Choroid plexus epithelial cell (primary cell): ENCODE measurements around the gene BET1L.
"Not testable (repeated sequence)": the region's sequence is repeated elsewhere in the genome, so short reads cannot be mapped to it uniquely, and the experiment has no call there.

ENCODE experiments used
- DNase-seq: peaks from one replicate; pipeline ENCODE4 v3.0.0-alpha.2; 2010; ENCODE audit warnings: low read depth
- H3K4me3 ChIP-seq: 2 replicates; pipeline ENCODE4 v1.5.1; 2011; ENCODE audit warnings: low read depth, mild to moderate bottlenecking, control low read depth, low read length, moderate library complexity
- TF ChIP-seq, protein P1 (sequence below): conservative IDR thresholded peaks from 2 replicates; pipeline ENCODE4 v1.5.1; 2011; ENCODE audit warnings: low read depth, mild to moderate bottlenecking, control low read depth, inconsistent platforms, low read length, moderate library complexity

BET1L gene

GRCh38 chr11:221539-221938 is 14.3 kb upstream of the BET1L start:
- no peak for DNase-seq
- H3K4me3 ChIP-seq = no peak overlapping the region
- TF ChIP-seq, protein P1, sequence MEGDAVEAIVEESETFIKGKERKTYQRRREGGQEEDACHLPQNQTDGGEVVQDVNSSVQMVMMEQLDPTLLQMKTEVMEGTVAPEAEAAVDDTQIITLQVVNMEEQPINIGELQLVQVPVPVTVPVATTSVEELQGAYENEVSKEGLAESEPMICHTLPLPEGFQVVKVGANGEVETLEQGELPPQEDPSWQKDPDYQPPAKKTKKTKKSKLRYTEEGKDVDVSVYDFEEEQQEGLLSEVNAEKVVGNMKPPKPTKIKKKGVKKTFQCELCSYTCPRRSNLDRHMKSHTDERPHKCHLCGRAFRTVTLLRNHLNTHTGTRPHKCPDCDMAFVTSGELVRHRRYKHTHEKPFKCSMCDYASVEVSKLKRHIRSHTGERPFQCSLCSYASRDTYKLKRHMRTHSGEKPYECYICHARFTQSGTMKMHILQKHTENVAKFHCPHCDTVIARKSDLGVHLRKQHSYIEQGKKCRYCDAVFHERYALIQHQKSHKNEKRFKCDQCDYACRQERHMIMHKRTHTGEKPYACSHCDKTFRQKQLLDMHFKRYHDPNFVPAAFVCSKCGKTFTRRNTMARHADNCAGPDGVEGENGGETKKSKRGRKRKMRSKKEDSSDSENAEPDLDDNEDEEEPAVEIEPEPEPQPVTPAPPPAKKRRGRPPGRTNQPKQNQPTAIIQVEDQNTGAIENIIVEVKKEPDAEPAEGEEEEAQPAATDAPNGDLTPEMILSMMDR = no peak

GRCh38 chr11:220641-221215 is 13.5 kb upstream of the BET1L start:
- not testable (repeated sequence) for DNase-seq, H3K4me3 ChIP-seq

DNA sequence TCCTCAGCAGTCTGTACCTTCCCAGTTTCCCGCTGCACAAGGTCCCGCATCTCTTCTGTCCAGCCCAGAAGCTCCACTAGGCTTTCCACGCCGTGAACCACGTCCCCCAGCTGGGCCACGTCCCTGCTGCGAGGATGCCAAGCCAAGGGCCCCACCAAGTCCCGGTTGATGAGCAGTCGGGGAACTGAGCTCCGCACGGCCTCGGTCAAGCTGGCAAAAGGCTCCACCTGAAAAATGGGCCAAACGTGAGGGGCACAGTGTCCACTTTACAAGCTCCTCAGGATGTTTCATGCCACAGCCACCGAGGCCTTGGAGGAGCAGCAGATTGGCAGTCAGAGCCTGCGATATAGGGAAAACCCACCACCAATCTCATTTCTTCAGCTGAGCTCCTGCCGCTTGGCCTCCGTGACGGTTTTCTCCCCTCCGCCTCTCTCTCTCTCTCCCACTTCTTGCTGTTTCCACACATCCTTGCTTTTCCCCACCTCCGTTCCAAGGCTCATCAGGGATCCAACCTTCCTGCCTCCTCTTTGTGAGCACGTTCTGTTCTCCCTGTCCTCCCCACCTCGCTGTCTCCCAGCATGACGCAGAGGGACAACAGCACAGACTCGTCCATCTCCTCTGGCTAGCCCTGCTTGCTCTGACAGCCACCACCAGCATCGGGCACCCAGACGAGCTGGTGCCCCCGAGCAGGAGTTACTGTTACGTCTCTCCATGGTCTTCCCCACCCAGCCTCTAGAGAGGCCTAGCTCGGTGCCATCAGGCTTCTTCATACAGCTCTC is 11.8 kb upstream of the BET1L start:
- no peak for DNase-seq
- no peak overlapping the region for H3K4me3 ChIP-seq
- TF ChIP-seq, protein P1 = no peak

DNA sequence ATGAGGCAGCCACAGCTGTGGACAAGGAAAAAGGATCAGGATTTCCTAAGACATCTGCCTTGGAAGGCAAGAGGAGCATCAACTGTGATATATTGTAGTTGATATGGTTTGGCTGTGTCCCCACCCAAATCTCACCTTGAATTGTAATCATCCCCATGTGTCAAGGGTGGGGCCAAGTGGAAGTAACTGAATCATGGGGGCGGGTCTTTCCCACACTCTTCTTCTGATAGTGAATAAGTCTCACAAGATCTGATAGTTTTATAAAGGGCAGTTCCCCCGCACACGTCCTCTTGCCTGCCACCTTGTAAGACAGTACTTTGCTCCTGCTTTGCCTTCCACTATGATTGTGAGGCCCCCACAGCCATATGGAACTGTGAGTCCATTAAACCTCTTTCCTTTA is 10.5 kb upstream of the BET1L start:
- TF ChIP-seq, protein P1 = no peak
- DNase-seq = no peak
- no peak overlapping the region for H3K4me3 ChIP-seq

GRCh38 chr11:216081-216974 is 9.1 kb upstream of the BET1L start:
- TF ChIP-seq, protein P1 = no peak
- H3K4me3 ChIP-seq = no peak overlapping the region

GRCh38 chr11:215581-216037 is 8.4 kb upstream of the BET1L start:
- DNase-seq = no peak
- no peak overlapping the region for H3K4me3 ChIP-seq
- TF ChIP-seq, protein P1 = no peak

More at GRCh38 chr11:216081-216974, 9.1 kb upstream of the BET1L start:
- no peak for DNase-seq

DNA sequence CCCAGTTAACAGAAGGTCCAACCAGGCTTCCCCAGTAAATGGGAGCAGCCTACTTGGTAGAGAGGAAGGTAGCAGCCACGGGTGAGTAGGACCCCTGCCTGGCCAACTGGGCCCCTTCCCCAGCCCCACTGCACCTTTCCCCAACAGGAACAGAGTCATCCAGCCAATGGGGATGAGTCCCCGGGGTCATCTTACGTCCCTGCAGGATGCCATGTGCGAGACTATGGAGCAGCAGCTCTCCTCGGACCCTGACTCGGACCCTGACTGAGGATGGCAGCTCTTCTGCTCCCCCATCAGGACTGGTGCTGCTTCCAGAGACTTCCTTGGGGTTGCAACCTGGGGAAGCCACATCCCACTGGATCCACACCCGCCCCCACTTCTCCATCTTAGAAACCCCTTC is 6.9 kb upstream of the BET1L start:
- no peak overlapping the region for H3K4me3 ChIP-seq
- no peak for DNase-seq
- TF ChIP-seq, protein P1 = no peak
